Retina (tissue), 1 donor: ENCODE results near the gene MST1.

Experiments used
- DNase-seq: peaks from one replicate; pipeline ENCODE4 v3.0.0-alpha.2; 2016

Gene MST1

DNA sequence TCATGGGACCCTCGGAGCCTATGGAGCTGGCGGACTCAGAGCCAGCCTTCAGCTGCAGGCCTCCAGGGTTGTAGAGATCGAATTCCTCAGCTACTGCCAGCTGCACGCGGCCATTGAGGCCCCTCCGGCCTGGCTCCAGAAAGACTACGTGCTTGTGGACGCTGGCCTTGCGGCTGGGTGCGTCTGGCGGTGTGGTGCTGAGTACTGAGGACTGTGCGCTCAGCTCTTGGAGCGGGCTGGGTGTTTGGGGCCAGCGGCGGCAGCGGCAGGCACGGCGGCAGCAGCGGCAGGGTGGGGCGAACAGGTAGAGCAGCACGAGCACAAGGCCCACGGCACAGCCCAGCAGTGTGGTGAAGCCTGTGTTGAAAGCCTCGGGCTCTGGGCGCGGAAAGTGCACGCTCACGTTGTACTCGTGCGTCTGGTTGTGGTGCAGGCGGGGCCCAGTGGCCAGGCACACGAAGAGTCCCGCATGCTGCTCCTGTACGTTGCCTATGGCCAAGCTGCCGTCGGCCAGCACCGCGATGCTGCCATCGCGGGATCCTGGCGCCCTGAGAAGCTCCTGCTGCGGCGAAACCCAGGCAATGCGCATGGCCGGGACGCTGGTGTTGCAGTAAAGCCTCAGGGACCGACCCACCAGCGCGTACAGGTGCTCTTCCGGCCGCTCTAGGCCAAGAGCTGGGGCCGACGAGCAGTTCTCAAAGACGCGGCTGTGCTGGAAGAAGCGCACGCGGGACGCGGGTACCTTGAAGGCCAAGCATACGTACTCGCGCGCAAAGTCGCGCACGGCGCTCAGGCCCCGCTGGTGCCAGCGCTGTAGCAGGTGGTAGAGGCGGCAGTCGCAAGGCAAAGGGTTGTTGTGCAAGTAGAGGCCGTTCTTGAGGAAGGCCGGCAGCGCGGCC is 28.9 kb upstream of the MST1 start:
- no peak for DNase-seq

DNA sequence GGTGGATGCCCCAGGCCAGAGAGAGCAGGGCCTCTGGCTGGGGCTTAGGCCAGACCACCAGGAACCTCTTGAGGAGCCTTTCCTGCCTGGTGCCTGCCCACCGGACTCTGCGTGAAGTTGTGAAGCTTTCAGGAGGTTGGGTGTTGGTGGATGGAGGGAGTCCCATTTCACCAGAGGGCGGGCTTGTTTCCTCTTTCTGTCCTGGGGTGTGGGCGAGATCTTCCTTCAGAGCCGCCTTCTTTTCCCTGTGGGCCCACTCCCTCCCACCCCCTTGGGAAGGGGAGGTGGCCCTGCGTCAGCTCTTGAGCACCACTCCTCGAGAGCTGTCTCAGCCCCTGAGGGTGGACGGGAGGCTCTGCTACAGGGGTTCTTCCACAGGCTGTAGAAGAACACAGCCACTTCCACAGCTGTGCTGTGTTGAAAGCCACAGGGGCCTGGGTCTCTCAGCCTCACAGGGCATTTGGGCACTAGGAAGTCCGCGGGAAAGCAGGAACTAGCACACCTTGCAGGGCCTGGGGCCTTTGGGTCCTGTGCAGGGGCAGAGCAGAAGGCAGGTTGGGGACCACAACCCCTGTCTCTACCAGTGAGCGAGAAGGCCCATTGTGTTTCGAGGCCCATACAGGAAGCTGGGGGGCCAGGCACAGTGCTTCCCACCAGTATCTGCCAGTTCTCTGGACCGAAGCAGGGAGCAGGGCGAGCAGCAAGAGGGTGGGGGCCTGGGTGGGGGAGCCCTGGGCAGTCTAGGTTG is 28.1 kb upstream of the MST1 start:
- DNase-seq: no peak

DNA sequence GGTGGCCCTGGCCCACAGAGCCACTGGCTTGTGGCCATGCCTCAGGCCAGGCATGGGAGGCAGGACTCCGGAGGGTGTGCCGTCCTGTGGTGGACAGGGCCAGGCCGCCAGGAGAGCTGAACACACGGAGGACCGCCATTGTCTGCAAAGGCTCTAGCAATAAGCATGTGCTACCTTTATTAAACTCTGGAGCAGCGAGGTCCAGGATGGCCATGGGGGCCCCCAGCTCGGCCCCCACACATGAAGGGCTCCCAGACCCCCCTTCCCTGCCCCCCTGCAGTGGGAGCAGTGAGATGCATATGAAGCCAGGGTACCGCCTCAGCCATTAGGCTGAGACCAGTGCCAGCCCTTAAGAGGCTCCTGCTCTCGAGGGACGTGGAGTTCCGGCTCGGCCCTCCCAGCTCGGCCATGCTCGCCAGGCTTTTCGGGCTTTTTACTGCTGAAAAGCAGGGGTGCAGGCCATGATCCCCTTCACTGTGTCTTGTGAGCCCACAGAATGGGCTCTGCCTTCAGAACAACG is 27.5 kb upstream of the MST1 start:
- no peak for DNase-seq

DNA sequence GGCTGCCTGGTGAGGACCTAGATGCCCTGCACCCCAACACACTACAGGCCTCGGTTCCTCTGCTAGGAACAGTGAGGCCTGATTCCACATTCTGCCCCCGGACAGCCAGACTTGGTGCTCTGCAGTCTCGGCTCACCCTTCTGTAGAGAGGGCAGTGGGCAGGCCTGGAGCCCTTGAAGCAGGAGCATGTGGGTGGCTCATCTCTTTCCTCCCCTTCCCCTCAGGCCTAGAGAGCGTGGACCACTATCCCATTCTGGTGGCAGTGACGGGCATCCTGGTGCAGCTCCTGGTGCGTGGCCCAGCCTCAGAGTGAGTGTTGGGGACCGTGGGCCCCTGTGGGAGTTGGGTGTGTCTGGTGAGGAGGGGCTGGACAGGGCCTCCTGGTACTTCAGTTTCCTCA is 26.9 kb upstream of the MST1 start:
- DNase-seq: no peak

DNA sequence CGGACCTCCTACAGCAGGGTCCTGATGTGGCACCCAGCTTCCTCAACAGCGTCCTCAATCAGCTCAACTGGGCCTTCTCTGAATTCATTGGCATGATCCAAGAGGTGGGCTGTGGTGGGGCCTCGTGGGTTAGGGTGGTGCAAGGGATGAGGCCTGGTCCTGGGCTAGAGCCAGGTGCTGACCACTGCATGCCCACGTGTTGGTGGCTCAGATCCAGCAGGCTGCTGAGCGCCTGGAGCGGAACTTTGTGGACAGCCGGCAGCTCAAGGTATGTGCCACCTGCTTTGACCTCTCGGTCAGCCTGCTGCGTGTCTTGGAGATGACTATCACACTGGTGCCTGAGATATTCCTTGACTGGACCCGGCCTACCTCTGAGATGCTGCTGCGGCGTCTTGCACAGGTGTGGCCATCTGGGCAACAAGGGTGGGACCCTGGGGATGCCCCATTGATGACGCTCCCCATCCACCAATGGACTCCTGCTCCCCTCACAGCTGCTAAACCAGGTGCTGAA is 26.4 kb upstream of the MST1 start:
- DNase-seq: no peak

DNA sequence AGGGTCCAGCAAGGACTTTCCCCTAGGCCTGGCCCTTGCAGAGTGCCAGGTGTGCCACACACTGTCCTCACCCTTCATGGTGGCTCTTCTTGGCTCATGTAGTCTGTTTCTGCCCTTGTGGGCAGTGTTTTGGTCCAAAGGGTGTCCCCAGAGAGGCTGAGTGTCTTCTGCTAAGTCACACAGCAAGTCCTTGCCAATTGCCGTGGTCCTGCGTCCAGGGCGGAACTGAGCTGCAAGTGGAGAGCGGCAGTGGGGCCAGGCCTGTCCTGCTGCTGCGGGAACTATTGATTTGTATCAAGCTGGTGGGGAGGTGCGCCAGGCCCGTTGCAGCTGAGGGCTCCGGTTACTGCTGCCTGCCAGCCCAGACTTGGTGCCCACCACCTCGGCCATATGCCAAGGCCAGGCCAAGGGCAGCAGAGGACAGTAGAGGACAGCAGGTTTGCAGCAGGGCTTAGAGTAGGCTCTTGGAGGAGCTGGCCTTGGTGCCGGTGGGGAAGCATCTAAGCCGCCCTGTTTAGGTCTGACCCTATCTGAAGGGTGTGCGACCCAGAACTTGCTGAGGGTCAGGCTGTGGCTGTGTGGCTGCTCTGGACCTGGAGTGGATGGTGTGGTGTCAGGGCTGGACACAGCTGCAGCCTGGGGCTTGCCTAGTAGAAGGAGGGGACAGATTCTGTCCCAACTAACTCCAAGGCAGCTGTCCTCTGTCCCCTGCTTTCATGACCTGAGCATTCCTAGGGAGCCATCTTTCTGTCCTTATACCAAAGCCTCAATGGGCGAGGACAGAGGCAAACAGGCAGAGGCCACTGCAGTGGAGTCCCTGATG is 25.7 kb upstream of the MST1 start:
- DNase-seq: no peak

DNA sequence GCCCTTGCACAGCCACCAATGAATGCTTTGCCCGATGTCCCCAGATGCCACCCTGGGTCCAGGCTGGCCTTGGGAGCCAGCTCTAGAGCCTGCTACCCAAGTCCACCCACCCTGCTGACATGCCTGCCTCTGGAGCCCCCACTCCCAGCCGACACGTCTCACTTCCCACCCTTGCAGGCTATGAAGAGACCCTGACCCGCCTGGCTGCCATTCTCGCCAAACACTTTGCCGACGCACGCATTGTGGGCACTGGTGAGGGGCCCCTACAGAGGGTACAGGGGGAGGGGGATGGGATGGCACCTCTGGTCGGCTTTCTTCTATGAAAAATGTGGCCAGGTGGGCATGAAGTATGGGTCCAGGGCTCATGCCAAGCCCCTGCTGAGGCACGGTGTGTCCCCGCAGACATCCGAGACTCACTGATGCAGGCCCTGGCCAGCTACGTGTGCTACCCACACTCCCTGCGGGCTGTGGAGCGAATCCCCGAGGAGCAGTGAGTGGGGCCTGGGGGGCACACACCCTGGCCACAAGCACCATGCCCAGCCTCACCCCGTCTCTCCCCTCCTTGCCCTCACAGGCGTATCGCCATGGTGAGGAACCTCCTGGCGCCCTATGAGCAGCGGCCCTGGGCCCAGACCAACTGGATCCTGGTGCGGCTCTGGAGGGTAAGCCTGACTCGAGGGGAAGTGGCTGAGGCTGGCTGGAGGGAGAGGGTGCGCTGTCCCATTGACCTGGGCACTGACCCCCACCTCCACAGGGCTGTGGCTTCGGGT is 24.2 kb upstream of the MST1 start:
- no peak for DNase-seq

DNA sequence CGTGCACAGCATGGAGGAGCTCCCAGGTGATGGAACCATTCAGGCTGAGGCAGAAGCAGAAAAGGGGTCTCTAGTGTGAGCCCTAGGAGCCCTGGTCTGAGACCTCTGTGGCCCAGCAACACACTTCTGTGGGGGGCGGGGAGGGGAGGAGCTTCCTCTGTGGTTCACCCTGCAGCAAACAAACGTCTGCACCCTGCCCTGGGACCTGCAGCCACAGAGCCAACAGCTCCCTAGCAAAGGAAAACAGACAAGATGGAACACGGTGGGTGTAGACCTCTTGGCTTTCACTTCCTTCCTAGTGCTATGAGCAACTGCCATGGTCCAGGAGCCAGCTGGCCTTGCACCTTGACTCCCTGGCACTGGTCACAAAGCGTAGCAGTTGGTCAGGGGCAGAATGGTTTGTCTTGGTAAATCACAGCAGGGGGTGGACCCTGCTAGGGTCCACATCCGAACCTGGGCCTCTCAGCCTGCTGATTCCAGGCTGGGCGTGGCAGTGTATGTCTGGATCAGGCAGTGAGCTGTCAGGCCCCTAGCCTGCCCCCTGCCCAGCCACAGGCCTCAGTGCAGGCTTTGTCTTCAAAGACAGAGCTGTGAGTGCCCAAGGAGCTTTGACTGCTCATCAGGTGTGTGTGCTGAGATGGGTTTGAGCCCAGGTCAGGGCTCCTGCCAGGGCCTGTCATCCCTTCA is 23.5 kb upstream of the MST1 start:
- no peak for DNase-seq

DNA sequence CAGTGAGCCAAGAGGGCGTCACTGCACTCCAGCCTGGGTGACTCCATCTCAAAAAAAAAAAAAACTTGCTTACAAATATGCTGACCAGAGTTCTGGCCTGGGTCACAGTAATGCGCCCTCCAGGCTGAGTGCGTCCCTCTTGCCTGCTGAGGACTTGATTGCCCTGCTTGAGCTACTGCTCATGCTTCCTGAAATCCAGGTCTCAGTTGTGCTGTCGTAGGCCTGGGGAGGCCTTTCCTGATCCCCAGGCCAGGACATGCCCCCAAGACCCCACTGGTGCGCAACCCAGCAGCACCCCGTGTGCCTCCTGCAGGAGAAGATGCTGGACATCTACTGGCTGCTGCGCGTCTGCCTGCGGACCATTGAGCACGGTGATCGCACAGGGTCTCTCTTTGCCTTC is 22.9 kb upstream of the MST1 start:
- DNase-seq: no peak

DNA sequence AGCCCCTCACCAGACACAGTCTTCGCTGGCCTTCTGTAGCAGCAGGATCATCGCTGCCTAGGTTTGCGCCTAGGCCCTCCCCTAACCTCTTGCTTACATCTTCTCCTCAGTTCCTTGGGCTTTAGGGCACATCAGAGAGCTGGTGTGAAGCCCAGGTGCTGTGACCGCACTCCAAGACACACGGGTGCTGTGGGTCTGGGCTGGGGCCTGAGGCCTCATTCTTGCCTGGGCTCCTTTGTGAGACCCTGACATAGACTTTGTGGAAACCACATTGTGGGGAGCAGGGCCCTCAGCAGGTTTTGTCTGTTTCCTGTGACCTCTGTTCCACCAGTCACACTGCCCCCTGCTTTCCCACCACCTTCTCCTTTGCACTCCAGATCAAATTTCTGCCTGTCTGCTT is 22.2 kb upstream of the MST1 start:
- DNase-seq: no peak

DNA sequence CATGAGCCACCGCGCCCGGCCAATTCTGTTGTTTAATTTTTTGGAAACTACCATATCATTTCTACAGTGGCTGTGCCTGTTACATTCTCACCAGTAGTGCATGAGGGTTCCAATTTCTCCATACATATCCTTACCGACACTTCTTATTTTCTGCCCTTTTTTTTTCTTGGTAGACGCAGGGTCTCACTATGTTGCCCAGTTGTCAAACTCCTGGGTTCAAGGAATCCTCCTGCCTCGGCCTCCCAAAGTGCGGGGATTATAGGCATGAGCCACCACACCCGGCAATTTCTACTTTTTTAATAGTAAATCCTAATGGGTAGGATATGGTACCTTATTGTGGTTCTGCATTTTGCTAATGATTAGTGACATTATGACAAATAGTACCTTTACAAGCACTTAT is 20.6 kb upstream of the MST1 start:
- DNase-seq: no peak

DNA sequence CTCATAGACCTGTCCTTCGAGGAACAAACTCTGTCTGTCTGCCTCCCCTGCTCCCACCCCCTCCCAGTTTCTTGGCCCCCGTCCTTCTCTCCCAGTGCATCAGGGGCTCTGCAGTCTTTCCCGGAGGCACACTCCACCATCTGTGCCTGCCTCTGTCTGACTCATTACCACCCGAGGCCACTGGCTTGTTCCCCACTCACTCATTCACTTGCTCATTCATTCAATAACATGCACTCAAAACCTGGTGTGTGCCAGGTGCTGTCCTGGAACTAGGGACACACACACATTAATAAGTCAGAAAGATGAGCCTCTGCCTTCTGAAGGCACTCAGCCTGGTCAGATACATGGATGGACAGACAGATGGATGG is 17.8 kb upstream of the MST1 start:
- no peak for DNase-seq

DNA sequence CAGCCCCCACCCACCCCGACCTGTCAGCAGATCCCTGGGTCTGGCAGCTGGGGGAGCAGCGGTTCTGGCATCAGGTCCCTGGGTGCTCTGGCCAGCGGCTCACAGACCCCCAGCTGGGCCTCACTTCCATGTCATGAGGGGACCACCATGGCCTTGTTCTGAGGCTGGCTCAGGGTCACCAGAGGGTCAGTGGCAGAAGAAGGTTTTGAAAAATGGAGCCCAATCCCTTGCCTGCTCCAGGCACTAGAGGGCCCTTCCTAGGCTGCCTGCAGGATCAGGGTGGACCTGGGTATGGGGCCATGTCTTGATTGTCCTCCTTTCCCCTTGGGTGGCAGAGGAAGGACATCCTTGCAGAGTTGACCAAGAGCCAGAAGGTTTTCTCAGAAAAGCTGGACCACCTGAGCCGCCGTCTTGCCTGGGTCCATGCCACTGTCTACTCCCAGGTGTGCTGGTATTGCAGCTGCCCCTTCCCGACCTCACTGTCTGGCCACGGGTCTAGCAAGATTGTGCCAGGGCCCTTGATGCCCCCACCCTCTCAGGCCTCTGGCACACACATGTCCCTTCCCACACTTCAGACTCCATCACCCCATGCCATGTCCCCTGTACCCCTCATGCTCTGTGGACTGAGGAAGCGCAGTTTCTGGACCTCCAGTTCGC is 17.3 kb upstream of the MST1 start:
- DNase-seq: no peak

DNA sequence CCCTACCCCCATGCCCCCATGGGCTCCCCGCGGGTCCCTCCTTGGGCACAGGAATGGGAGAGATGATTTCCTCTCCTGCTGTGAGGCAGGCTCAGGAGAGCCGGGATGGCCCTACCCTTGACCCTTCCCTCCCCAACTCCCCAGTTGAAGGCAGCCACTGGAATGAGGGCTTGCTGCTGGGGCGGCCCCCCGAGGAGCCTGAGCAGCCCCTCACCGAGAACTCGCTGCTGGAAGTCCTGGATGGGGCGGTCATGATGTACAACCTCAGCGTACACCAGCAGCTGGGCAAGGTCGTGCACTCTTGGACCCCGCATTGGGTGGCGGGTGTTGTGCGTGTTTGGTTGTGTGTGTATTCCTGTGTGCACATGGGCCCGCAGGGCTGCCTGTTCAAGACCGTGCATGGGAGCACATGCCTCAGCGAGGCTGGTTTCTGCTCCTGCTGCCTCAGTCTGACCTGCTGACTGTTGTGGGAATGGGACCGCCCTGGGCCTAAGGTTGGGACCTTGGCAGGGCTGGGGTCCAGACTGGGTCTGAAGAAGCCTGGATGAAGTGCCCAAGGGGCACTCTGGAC is 16.2 kb upstream of the MST1 start:
- DNase-seq: no peak

DNA sequence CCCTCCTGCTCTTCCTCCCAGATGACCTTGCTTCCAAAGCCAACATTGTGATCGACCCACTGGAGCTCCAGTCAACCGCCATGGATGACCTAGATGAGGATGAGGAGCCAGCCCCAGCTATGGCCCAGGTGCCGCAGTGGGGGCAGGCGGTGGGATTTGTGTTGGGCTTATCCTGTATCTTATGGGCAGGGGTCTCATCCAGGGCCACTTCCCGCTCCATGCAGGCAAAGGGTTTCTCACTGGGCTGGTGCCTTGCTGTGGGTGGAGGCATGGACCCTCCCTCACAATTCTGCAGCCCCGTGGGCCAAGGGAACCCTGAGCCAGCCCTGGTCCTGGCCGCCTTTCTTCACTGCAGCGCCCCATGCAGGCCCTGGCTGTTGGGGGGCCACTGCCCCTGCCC is 15.4 kb upstream of the MST1 start:
- no peak for DNase-seq

DNA sequence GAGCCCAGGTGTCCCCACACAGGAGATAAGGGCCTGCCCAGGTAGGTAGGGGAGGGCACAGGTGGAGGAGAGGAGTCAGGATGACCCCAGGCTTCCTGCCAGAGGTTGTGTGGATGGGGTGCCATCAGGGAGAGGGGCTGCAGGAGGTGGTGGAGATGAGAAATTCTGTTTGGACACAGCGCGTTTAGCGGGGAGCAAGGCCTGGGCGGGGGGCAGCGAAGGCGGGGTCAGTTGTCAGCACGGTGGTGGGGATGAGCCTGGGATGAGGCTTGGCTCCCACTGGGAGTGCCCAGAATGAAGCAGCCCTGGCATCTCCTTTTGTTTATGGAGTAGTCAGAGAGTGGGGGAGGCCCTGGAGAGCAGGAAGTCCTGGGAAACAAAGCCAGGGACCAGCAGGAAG is 14.7 kb upstream of the MST1 start:
- no peak for DNase-seq

DNA sequence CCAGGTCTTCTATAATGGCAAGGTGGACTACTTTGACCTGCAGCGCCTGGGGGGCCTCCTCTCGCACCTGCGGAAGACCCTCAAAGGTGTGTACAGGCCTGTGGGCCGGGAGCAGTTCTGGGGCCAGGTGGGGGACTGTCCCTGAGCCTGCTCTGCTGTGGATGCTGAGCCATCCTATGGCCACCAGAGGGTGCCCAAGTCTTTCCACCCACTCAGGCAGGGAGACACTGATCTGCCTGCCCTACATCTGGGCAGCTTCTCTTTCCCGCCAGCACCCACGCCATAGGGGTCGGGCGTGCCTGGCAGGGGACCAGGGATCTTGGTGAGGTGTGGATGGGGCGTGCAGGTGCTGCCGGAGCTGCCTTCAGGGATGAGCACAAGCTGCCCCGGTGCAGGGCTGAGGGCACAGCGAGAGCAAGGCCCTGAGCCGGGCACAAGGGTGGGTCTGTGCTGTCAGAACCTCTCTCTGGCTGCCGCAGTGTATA is 14.2 kb upstream of the MST1 start:
- DNase-seq: peak; percentile 71

DNA sequence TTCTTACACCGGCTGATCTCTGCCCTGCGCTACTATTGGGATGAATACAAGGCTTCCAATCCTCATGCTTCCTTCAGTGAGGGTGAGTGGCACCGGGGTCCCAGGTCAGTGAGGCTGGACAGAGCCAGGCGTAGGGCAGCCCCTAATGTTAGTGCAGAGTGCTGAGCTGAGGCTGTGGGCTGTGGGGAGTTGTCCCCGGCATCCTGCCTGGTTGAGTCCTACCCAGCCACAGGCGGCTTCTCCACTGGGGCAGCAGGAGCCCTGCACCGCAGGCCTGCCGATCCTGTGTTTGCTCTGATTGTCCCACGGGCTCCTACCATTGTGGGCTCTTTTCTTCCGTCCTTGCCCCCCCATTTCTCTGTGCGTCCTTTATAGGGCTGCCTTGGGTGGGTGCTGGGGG is 13.4 kb upstream of the MST1 start:
- DNase-seq: no peak

DNA sequence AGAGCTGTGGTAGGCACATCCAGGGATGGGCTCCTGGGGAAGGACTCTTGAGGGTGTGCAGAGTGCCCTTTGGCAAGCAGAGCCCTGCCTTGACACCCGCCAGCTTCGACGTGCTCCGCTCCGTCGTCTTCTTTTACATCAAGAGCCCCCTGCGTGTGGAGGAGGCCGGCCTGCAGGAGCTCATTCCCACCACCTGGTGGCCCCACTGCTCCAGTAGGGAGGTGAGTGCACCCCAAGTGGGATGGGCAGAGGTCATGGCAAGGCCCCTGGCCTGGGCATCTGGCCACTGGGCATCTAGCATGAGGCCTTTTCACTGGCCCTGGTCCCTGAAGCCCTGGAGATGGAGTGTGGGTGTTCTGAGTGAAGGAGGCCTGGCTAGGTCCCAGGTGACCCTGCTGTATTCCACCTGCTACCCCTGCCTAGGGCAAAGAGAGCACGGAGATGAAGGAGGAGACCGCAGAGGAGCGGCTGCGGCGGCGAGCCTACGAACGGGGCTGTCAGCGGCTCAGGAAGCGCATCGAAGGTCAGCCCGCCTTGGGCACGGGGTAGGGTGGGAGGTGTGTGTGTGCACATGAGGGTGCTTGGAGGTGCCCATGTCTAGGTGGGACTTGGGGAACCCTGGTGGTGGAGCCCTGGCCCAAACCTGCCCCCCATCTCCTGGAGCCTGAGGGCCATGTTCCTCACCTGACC is 12.3 kb upstream of the MST1 start:
- no peak for DNase-seq
